Measurements from ENCODE around the gene RPIA.

DNA sequence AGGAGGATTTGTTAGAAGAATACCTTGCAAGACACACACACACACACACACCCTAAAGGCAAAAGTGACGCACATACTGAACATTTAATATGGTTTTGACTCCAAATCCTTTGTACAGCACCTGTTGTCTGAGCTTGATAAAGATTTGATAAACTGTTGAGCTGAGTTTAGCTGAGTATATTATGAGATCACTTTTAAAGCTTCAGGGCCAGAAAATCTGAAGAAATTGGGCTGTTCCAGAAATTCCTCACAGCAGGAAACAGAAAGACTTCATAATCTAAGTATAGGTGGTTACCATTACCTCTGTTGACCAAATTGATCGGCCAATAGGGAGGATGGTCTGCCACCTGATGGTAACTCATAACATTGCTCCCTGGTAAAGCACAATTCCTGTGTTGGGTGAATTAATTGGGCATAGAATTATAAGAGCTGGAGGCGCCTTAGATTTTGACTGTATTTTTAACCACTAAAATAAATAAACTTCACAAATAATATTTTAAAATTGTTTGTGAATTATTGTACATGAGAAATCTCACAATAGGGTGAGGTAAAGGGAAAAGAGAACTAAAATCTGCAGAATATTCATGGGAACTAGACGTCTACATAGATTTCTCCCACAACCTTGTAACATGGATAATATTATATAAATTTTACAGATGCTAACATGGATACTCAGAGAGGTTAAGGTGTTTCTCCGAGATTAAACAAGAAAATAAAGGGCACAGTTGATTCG is 21.8 kb upstream of the RPIA start:
- TF ChIP-seq, protein P1, sequence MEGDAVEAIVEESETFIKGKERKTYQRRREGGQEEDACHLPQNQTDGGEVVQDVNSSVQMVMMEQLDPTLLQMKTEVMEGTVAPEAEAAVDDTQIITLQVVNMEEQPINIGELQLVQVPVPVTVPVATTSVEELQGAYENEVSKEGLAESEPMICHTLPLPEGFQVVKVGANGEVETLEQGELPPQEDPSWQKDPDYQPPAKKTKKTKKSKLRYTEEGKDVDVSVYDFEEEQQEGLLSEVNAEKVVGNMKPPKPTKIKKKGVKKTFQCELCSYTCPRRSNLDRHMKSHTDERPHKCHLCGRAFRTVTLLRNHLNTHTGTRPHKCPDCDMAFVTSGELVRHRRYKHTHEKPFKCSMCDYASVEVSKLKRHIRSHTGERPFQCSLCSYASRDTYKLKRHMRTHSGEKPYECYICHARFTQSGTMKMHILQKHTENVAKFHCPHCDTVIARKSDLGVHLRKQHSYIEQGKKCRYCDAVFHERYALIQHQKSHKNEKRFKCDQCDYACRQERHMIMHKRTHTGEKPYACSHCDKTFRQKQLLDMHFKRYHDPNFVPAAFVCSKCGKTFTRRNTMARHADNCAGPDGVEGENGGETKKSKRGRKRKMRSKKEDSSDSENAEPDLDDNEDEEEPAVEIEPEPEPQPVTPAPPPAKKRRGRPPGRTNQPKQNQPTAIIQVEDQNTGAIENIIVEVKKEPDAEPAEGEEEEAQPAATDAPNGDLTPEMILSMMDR (IDR thresholded peaks at IDR 0.05 in 4 of 5, conservative IDR thresholded peaks at IDR 0.05 in 1 of 5), result peak; percentile 64 to 79 (median 72)
- no peak for TF ChIP-seq POLR2A (IDR thresholded peaks at IDR 0.05)
